ENCODE measurements around the gene PRRG3. TPM values are rescaled to one million over a fixed set of nuclear protein-coding genes. Genes with fewer than 3 reads are reported as not detected.

PRRG3 gene
- total RNA-seq, 1 donor from 2014 or later: 0.18 TPM

DNA sequence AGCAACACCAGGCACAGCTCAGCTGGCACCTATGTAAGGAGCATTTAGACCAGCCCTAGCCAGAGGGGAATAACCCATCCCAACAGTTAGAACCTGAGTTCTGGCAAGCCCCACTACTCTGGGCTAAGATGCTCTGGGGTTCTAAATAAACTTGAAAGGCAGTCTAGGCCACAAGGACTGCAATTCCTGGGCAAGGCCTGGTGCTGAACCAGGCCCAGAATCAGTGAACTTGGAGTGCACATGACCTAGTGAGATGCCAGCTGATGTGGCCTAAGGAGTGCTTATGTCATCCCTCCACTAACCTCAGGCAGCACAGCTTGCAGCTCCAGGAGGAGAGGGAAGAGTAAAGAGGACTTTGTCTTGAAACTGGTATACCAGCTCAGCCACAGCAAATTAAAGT is 7.6 kb upstream of the PRRG3 start:
- Histone ChIP-seq H4K20me1 (ENCODE audit: insufficient read depth, low read length) (no peaks in the 10 kb centered on the region), H3K4me2 (ENCODE audit: low read length) (no peak overlapping the region)
- no peak for FAIRE-seq

GRCh38 chrX:151688695-151689094 is 6.6 kb upstream of the PRRG3 start:
- TF ChIP-seq CTCF (IDR thresholded peaks at IDR 0.05; ENCODE audit: insufficient read depth, low read depth, low read length): no peak
- no peak for TF ChIP-seq EZH2 (IDR thresholded peaks at IDR 0.05; ENCODE audit: insufficient read depth, low read length)
- Histone ChIP-seq H3K4me2 (ENCODE audit: low read length) (no peak overlapping the region), H3K27ac (ENCODE audit: low read depth, low read length) (no peak overlapping the region), H4K20me1 (ENCODE audit: insufficient read depth, low read length) (no peaks in the 10 kb centered on the region), H3K4me1 (ENCODE audit: insufficient read depth, low read length) (no peaks in the 10 kb centered on the region), H3K4me3 (ENCODE audit: insufficient read depth, low read depth, low read length) (no peak overlapping the region), H3K79me2 (ENCODE audit: insufficient read depth, low read length) (no peaks in the 10 kb centered on the region), H3K9me3 (ENCODE audit: insufficient read depth, low read depth, low read length) (no peaks in the 10 kb centered on the region), H3K36me3 (ENCODE audit: insufficient read depth, low read length) (no peaks in the 10 kb centered on the region), H3K9ac (ENCODE audit: low read length) (no peak overlapping the region), H3K27me3 (ENCODE audit: insufficient read depth, low read length) (no peaks in the 10 kb centered on the region), H2AFZ (ENCODE audit: low read depth, low read length) (no peak overlapping the region)
- Mint-ChIP-seq H3K27me3 (ENCODE audit: low read depth, unreplicated experiment) (peaks cover 8% of the 10 kb centered on the region), H3K4me1 (ENCODE audit: low read depth, unreplicated experiment) (no peaks in the 10 kb centered on the region), H3K9me3 (ENCODE audit: unreplicated experiment) (peaks cover 7% of the 10 kb centered on the region), H3K4me3 (ENCODE audit: unreplicated experiment) (no peak overlapping the region), H3K36me3 (ENCODE audit: low read depth, unreplicated experiment) (no peaks in the 10 kb centered on the region), H3K27ac (ENCODE audit: unreplicated experiment) (no peak overlapping the region)
- FAIRE-seq: no peak
- no peak for DNase-seq (ENCODE audit: low read depth)

More for the DNA sequence above, 7.6 kb upstream of the PRRG3 start:
- no peaks in the 10 kb centered on the region for H3K4me1 Mint-ChIP-seq (ENCODE audit: low read depth, unreplicated experiment)
- no peak overlapping the region for H3K4me3 ChIP-seq (ENCODE audit: insufficient read depth, low read depth, low read length)
- H3K9ac ChIP-seq (ENCODE audit: low read length): no peak overlapping the region
- no peaks in the 10 kb centered on the region for H3K27me3 ChIP-seq (ENCODE audit: insufficient read depth, low read length)
- no peak overlapping the region for H3K27ac Mint-ChIP-seq (ENCODE audit: unreplicated experiment)
- H3K27me3 Mint-ChIP-seq (ENCODE audit: low read depth, unreplicated experiment): peaks cover 4% of the 10 kb centered on the region
- DNase-seq (ENCODE audit: low read depth): no peak
- H3K27ac ChIP-seq (ENCODE audit: low read depth, low read length): no peak overlapping the region
- no peaks in the 10 kb centered on the region for H3K79me2 ChIP-seq (ENCODE audit: insufficient read depth, low read length)
- no peak overlapping the region for H3K4me3 Mint-ChIP-seq (ENCODE audit: unreplicated experiment)
- no peak for TF ChIP-seq CTCF (IDR thresholded peaks at IDR 0.05; ENCODE audit: insufficient read depth, low read depth, low read length)
- TF ChIP-seq EZH2 (IDR thresholded peaks at IDR 0.05; ENCODE audit: insufficient read depth, low read length): no peak
- no peak overlapping the region for H2AFZ ChIP-seq (ENCODE audit: low read depth, low read length)
- no peaks in the 10 kb centered on the region for H3K4me1 ChIP-seq (ENCODE audit: insufficient read depth, low read length)
- H3K36me3 Mint-ChIP-seq (ENCODE audit: low read depth, unreplicated experiment): no peaks in the 10 kb centered on the region
- H3K9me3 ChIP-seq (ENCODE audit: insufficient read depth, low read depth, low read length): no peaks in the 10 kb centered on the region
- peaks cover 2% of the 10 kb centered on the region for H3K9me3 Mint-ChIP-seq (ENCODE audit: unreplicated experiment)
- H3K36me3 ChIP-seq (ENCODE audit: insufficient read depth, low read length): no peaks in the 10 kb centered on the region

DNA sequence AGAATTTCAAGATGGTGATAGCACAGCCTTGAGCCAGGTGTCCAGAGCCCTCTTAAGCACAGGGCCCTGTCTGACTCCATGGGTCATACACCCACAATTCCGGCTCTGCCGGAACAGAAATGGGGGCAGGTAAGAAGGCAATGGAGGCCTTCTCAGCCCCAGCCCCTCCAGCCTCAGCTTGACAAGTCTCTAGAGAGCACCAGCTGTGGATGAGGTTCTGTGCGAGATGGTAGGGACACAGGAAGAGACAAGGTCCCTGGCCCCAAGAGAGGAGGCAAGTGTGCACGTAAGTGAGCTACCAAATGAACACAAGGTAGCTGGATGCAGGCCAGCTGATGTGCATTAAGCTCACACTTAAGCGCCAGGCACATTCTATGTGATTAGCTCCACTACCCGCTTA is 2.4 kb upstream of the PRRG3 start:
- Histone ChIP-seq H3K9me3 (ENCODE audit: insufficient read depth, low read depth, low read length) (no peaks in the 10 kb centered on the region), H3K9ac (ENCODE audit: low read length) (no peak overlapping the region), H3K4me1 (ENCODE audit: insufficient read depth, low read length) (no peaks in the 10 kb centered on the region), H3K4me3 (ENCODE audit: insufficient read depth, low read depth, low read length) (no peak overlapping the region), H3K79me2 (ENCODE audit: insufficient read depth, low read length) (no peaks in the 10 kb centered on the region), H2AFZ (ENCODE audit: low read depth, low read length) (no peak overlapping the region), H3K4me2 (ENCODE audit: low read length) (no peak overlapping the region), H3K27ac (ENCODE audit: low read depth, low read length) (no peak overlapping the region), H3K27me3 (ENCODE audit: insufficient read depth, low read length) (no peaks in the 10 kb centered on the region), H4K20me1 (ENCODE audit: insufficient read depth, low read length) (no peaks in the 10 kb centered on the region), H3K36me3 (ENCODE audit: insufficient read depth, low read length) (no peaks in the 10 kb centered on the region)
- Mint-ChIP-seq H3K36me3 (ENCODE audit: low read depth, unreplicated experiment) (no peaks in the 10 kb centered on the region), H3K27me3 (ENCODE audit: low read depth, unreplicated experiment) (peaks cover 15% of the 10 kb centered on the region), H3K4me1 (ENCODE audit: low read depth, unreplicated experiment) (peaks cover 5% of the 10 kb centered on the region), H3K27ac (ENCODE audit: unreplicated experiment) (no peak overlapping the region), H3K9me3 (ENCODE audit: unreplicated experiment) (peaks cover 5% of the 10 kb centered on the region), H3K4me3 (ENCODE audit: unreplicated experiment) (no peak overlapping the region)
- no peak for TF ChIP-seq EZH2 (IDR thresholded peaks at IDR 0.05; ENCODE audit: insufficient read depth, low read length)
- FAIRE-seq (no peak), DNase-seq (ENCODE audit: low read depth) (no peak)
